Measurements from ENCODE around the gene MGME1.

The MGME1 gene

DNA sequence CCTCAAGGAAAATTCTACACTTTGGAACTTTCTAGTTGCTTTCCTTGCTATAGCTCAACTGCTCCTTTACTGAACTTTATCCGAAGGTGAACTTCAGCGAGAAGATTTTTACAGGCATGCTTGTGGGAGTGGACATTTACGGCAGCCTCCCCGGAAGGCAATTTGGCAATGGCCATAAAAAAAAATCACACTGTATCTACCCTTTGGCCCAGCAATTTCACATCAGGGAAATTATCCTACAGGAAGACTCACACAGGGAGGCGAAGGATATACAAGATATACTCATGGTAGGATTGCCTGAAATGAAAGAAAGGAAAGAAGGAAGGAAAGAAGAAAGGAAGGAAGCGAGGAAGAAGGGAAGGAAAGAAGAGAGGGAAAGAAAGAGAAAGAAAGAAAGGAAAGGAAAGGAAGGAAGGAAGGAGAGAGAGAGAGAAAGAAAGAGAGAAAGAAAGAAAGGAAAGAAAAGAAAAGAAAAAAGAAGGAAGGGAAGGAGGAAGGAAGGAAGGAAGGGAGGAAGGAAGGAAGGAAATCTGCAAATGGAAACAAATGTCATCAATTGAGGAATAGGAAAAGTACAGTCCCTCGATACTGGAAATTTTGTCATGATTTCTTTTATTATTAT, 63.2 kb downstream of the MGME1 start:
- DNase-seq (ENCODE audit: low read depth, low spot score), result no peak
- Histone ChIP-seq H3K9me3 (ENCODE audit: insufficient read depth, low read length) (no peaks in the 10 kb centered on the region), H3K9ac (ENCODE audit: insufficient read length, low read depth) (no peak overlapping the region), H3K36me3 (ENCODE audit: insufficient read depth, insufficient read length, low read length) (no peaks in the 10 kb centered on the region), H3K4me3 (ENCODE audit: insufficient read length, low read depth) (no peak overlapping the region), H3K4me1 (ENCODE audit: insufficient read depth, insufficient read length) (no peaks in the 10 kb centered on the region), H3K27me3 (ENCODE audit: insufficient read depth, insufficient read length) (no peaks in the 10 kb centered on the region)
- TF ChIP-seq YY1 (IDR thresholded peaks at IDR 0.05; ENCODE audit: insufficient read depth, insufficient read length) (no peak), ZNF274 (IDR thresholded peaks at IDR 0.05; ENCODE audit: low read depth, low read length) (no peak), SUZ12 (IDR thresholded peaks at IDR 0.05; ENCODE audit: extremely low read depth, insufficient read depth, insufficient read length) (no peak)

DNA sequence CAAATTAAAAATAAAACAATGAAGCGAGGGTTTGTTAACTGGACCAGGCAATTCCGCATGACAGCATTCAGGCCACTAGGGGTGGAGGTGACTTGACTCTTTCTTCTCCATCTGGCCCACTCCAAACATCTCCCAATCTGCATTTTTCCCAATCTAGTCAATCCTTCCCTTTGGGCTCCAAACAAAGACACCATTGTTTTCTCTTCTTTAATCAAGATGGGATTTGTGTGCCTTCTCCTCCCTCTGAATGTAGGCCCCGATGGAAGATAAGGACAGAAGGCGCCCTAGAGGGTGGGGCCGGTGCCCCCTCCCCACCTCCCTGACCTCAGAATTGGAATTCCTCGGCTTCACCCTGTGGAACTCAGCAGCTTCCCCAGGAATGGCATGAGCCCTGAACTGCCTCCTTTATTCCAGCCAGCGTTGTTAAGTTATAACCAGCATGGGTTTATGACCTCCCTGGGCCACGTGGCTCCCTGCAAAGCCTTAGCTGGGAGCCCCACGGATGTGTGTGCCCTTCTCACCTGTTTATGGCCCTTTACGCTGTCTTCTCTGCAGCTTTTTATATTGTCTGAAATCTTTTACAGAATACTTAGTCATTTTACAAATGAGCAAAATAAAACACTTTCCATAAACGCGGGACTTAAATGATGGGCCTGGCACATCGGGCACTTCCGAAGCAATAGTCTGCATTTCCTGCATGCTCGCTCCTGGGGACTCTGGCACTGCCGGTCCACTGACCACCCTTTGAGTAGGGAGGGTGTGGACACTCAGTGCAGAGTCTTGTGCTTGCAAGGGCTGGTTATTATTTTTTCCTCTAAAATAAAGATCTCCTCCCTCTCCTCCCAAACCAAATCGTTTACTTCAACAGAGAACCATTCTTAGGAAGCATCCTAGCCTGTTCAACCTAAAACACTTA, 64.4 kb downstream of the MGME1 start:
- no peaks in the 10 kb centered on the region for H3K9me3 ChIP-seq (ENCODE audit: insufficient read depth, low read length)
- peak; percentile 20 for DNase-seq (ENCODE audit: low read depth, low spot score)
- no peak for TF ChIP-seq SUZ12 (IDR thresholded peaks at IDR 0.05; ENCODE audit: extremely low read depth, insufficient read depth, insufficient read length)
- TF ChIP-seq ZNF274 (IDR thresholded peaks at IDR 0.05; ENCODE audit: low read depth, low read length), result no peak
- no peak for TF ChIP-seq YY1 (IDR thresholded peaks at IDR 0.05; ENCODE audit: insufficient read depth, insufficient read length)
- H3K36me3 ChIP-seq (ENCODE audit: insufficient read depth, insufficient read length, low read length), result no peaks in the 10 kb centered on the region
- no peak overlapping the region for H3K4me3 ChIP-seq (ENCODE audit: insufficient read length, low read depth)
- no peaks in the 10 kb centered on the region for H3K27me3 ChIP-seq (ENCODE audit: insufficient read depth, insufficient read length)
- peaks cover 4% of the 10 kb centered on the region for H3K4me1 ChIP-seq (ENCODE audit: insufficient read depth, insufficient read length)
- H3K9ac ChIP-seq (ENCODE audit: insufficient read length, low read depth), result no peak overlapping the region

DNA sequence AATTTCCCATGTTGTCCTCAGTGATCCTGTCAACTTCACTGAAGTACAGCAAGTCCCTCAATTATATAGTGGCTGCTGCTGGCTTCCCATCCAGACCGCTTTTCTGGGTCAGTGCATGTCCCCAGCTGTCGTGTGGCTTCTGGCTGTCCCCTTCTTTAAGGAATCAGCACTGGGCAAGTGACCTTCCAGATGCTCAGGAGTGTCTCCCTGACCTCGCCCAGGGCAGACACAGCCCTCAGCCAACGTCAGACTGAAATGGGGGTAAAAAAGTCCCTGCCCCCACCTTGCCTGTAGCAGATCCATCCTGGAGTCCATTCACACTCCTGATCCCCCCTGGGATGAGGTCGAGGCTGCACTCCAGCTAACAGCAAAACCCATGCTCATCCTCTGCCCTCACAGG, 65.2 kb downstream of the MGME1 start:
- H3K4me3 ChIP-seq (ENCODE audit: insufficient read length, low read depth), result no peak overlapping the region
- TF ChIP-seq SUZ12 (IDR thresholded peaks at IDR 0.05; ENCODE audit: extremely low read depth, insufficient read depth, insufficient read length) (no peak), YY1 (IDR thresholded peaks at IDR 0.05; ENCODE audit: insufficient read depth, insufficient read length) (no peak), ZNF274 (IDR thresholded peaks at IDR 0.05; ENCODE audit: low read depth, low read length) (no peak)
- no peaks in the 10 kb centered on the region for H3K27me3 ChIP-seq (ENCODE audit: insufficient read depth, insufficient read length)

DNA sequence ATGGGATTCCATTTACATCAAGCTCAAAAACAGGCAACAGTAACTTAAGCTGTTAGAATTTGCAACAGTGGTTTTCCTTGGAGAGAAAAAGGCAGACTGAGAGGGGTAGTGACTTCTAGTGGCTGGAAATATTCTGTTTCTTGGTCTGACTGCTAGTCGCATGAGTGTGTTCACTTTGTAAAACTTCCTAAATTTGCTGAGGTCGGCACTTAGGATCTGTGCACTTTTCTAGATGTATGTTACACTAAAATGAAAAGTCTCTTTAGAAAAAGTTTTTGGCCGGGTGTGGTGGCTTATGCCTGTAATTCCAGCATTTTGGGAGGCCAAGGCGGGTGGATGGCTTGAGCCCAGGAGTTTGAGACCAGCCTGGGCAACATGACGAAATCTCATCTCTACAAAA, 70.2 kb downstream of the MGME1 start:
- DNase-seq (ENCODE audit: low read depth, low spot score), result no peak
- Histone ChIP-seq H3K4me1 (ENCODE audit: insufficient read depth, insufficient read length) (peaks cover 4% of the 10 kb centered on the region), H3K9me3 (ENCODE audit: insufficient read depth, low read length) (no peaks in the 10 kb centered on the region), H3K36me3 (ENCODE audit: insufficient read depth, insufficient read length, low read length) (no peaks in the 10 kb centered on the region), H3K4me3 (ENCODE audit: insufficient read length, low read depth) (no peak overlapping the region), H3K9ac (ENCODE audit: insufficient read length, low read depth) (no peak overlapping the region), H3K27me3 (ENCODE audit: insufficient read depth, insufficient read length) (no peaks in the 10 kb centered on the region)
- TF ChIP-seq ZNF274 (IDR thresholded peaks at IDR 0.05; ENCODE audit: low read depth, low read length) (no peak), SUZ12 (IDR thresholded peaks at IDR 0.05; ENCODE audit: extremely low read depth, insufficient read depth, insufficient read length) (no peak), YY1 (IDR thresholded peaks at IDR 0.05; ENCODE audit: insufficient read depth, insufficient read length) (no peak)

More for the DNA sequence above, 65.2 kb downstream of the MGME1 start:
- DNase-seq (ENCODE audit: low read depth, low spot score), result no peak
- no peaks in the 10 kb centered on the region for H3K36me3 ChIP-seq (ENCODE audit: insufficient read depth, insufficient read length, low read length)
- peaks cover 4% of the 10 kb centered on the region for H3K4me1 ChIP-seq (ENCODE audit: insufficient read depth, insufficient read length)
- no peak overlapping the region for H3K9ac ChIP-seq (ENCODE audit: insufficient read length, low read depth)
- H3K9me3 ChIP-seq (ENCODE audit: insufficient read depth, low read length), result no peaks in the 10 kb centered on the region

Data from NT2/D1 (cell line).